H1 (cell line): ENCODE results near the gene ATG5. TPM values are rescaled to one million over a fixed set of nuclear protein-coding genes. Genes with fewer than 3 reads are reported as not detected.

Experiments used
- CTCF ChIA-PET: fragments of 300-600 bp; sonication (Branson Sonifier 250); formaldehyde crosslinking; loops from one replicate; lab custom pipeline; 2021; ENCODE audit not compliant: partially characterized antibody; lab: Charles Lee
- POLR2A ChIA-PET: fragments of 300-600 bp; sonication (Branson Sonifier 250); formaldehyde crosslinking; loops from one replicate; lab custom pipeline; 2021; ENCODE audit warnings: inconsistent platforms; ENCODE audit not compliant: partially characterized antibody; lab: Charles Lee
- DNase-seq, 2 experiments: peaks; one replicate each; pipeline versions ENCODE4 v3.0.0 to v3.0.0-alpha.2; 2010 to 2022; ENCODE audit warnings: low spot score in 2 of 2, low read depth in 1 of 2, mixed read lengths in 1 of 2
- FAIRE-seq: peaks from 2 replicates; lab custom pipeline; 2011; peaks lifted over from hg19 to GRCh38; lab: Jason Lieb, UNC
- H2AFZ ChIP-seq: 2 replicates; pipeline ENCODE4 v1.8.1; 2012; ENCODE audit warnings: low read length, inconsistent platforms
- H2AK5ac ChIP-seq: 2 replicates; pipeline ENCODE4 v1.6.1; 2013; ENCODE audit warnings: low read depth, low read length
- H2BK120ac ChIP-seq: replicated peaks from 2 replicates; pipeline ENCODE3; 2013; ENCODE audit warnings: low read depth, low read length, inconsistent platforms
- H2BK12ac ChIP-seq: 2 replicates; pipeline ENCODE4 v1.6.1; 2013; ENCODE audit warnings: low read depth, low read length
- H2BK15ac ChIP-seq: 2 replicates; pipeline ENCODE4 v1.6.1; 2013; ENCODE audit warnings: low read length
- H2BK20ac ChIP-seq: 2 replicates; pipeline ENCODE4 v1.6.1; 2013; ENCODE audit warnings: low read length
- H2BK5ac ChIP-seq: 2 replicates; pipeline ENCODE4 v1.6.1; 2013; ENCODE audit warnings: low read depth, low read length
- H3K14ac ChIP-seq: 2 replicates; pipeline ENCODE4 v1.6.1; 2013; ENCODE audit warnings: inconsistent platforms; ENCODE audit not compliant: insufficient read length
- H3K18ac ChIP-seq: 2 replicates; pipeline ENCODE4 v1.6.1; 2013; ENCODE audit warnings: low read length; ENCODE audit errors: extremely low read depth
- H3K23ac ChIP-seq: 2 replicates; pipeline ENCODE4 v1.6.1; 2013; ENCODE audit warnings: inconsistent platforms; ENCODE audit not compliant: insufficient read length
- H3K23me2 ChIP-seq: 2 replicates; pipeline ENCODE4 v1.6.1; 2013; ENCODE audit warnings: low read depth, low read length
- H3K27ac ChIP-seq: 2 replicates; pipeline ENCODE4 v1.6.1; 2011; ENCODE audit warnings: low read depth, low read length, inconsistent platforms
- H3K27me3 ChIP-seq, 4 experiments: replicated peaks in 1 of 4; 1 replicate in 1 of 4; 2 replicates in 3 of 4; pipeline versions ENCODE4 v1.6.1 to v1.8.1; 2011 to 2013; ENCODE audit warnings: low read length in 3 of 4, mild to moderate bottlenecking in 3 of 4, inconsistent platforms in 2 of 4, mixed read lengths in 2 of 4, moderate library complexity in 1 of 4; ENCODE audit not compliant: control insufficient read depth in 3 of 4, insufficient read depth in 3 of 4; ENCODE audit errors: extremely low read depth in 1 of 4
- H3K36me3 ChIP-seq, 4 experiments: 2 replicates each; pipeline versions ENCODE4 v1.6.1 to v1.8.1; 2011 to 2013; ENCODE audit warnings: mild to moderate bottlenecking in 4 of 4, low read length in 3 of 4, moderate library complexity in 2 of 4, control low read depth in 1 of 4, inconsistent platforms in 1 of 4; ENCODE audit not compliant: insufficient read depth in 4 of 4, control insufficient read depth in 2 of 4
- H3K4ac ChIP-seq: replicated peaks from 2 replicates; pipeline ENCODE3; 2013; ENCODE audit warnings: low read length, low read depth, mixed read lengths, inconsistent platforms; ENCODE audit not compliant: insufficient read length
- H3K4me1 ChIP-seq, 4 experiments: replicated peaks in 1 of 4; 1 replicate in 1 of 4; 2 replicates in 3 of 4; pipeline versions ENCODE4 v1.6.1 to v1.8.1; 2011 to 2013; ENCODE audit warnings: low read length in 3 of 4, inconsistent platforms in 2 of 4, mixed read lengths in 1 of 4; ENCODE audit not compliant: insufficient read depth in 4 of 4, control insufficient read depth in 3 of 4
- H3K4me2 ChIP-seq, 2 experiments: 2 replicates each; pipeline versions ENCODE4 v1.6.1 to v1.8.1; 2011 to 2013; ENCODE audit warnings: low read depth in 2 of 2, low read length in 2 of 2, control low read depth in 1 of 2, inconsistent platforms in 1 of 2, mild to moderate bottlenecking in 1 of 2; ENCODE audit not compliant: insufficient read depth in 1 of 2
- H3K4me3 ChIP-seq, 4 experiments: fragments of 200-600, 300-600 bp in 1 of 4; sonication (generic), shearing (Covaris generic), sonication (Bioruptor Twin) in 1 of 4; 2 replicates each; pipeline versions ENCODE4 v1.5.1 to v1.8.1; 2011 to 2016; ENCODE audit warnings: low read length in 4 of 4, low read depth in 3 of 4, control low read depth in 2 of 4, inconsistent platforms in 2 of 4, mild to moderate bottlenecking in 2 of 4, mixed read lengths in 1 of 4, moderate library complexity in 1 of 4; ENCODE audit not compliant: insufficient read depth in 2 of 4; ENCODE audit errors: extremely low read depth in 1 of 4
- H3K56ac ChIP-seq: replicated peaks from 2 replicates; pipeline ENCODE3; 2013; ENCODE audit warnings: low read depth, mild to moderate bottlenecking, mixed read lengths, low read length, inconsistent platforms; ENCODE audit not compliant: insufficient read length
- H3K79me1 ChIP-seq: 2 replicates; pipeline ENCODE4 v1.6.1; 2013; ENCODE audit warnings: low read depth, low read length, control low read depth
- H3K79me2 ChIP-seq, 2 experiments: 2 replicates each; pipeline versions ENCODE4 v1.6.1 to v1.8.1; 2012 to 2013; ENCODE audit warnings: low read length in 2 of 2, mild to moderate bottlenecking in 2 of 2, inconsistent platforms in 1 of 2; ENCODE audit not compliant: insufficient read depth in 2 of 2, control insufficient read depth in 1 of 2
- H3K9ac ChIP-seq, 4 experiments: replicated peaks in 1 of 4; 1 replicate in 1 of 4; 2 replicates in 3 of 4; pipeline versions ENCODE4 v1.6.1 to v1.8.1; 2011 to 2013; ENCODE audit warnings: low read depth in 3 of 4, low read length in 3 of 4, control low read depth in 2 of 4, mild to moderate bottlenecking in 2 of 4, moderate library complexity in 2 of 4, inconsistent platforms in 1 of 4; ENCODE audit errors: extremely low read depth in 1 of 4
- H3K9me3 ChIP-seq, 2 experiments: 2 replicates each; pipeline versions ENCODE4 v1.6.1 to v1.8.1; 2012 to 2013; ENCODE audit warnings: mild to moderate bottlenecking in 2 of 2, moderate library complexity in 2 of 2, control low read depth in 1 of 2, inconsistent platforms in 1 of 2, low read depth in 1 of 2, low read length in 1 of 2, mixed read lengths in 1 of 2; ENCODE audit not compliant: insufficient read depth in 2 of 2
- H4K20me1 ChIP-seq, 2 experiments: replicated peaks in 1 of 2; 2 replicates each; pipeline versions ENCODE3 to v1.8.1; 2011 to 2013; ENCODE audit warnings: inconsistent platforms in 2 of 2, low read length in 2 of 2, mild to moderate bottlenecking in 1 of 2; ENCODE audit not compliant: insufficient read depth in 2 of 2, control insufficient read depth in 1 of 2
- H4K5ac ChIP-seq: 2 replicates; pipeline ENCODE4 v1.6.1; 2013; ENCODE audit warnings: low read length, low read depth, mixed read lengths, inconsistent platforms; ENCODE audit not compliant: insufficient read length
- H4K8ac ChIP-seq: 2 replicates; pipeline ENCODE4 v1.8.0; 2013; ENCODE audit warnings: mild to moderate bottlenecking, moderate library complexity, low read length, inconsistent platforms; ENCODE audit not compliant: insufficient read depth; ENCODE audit errors: extremely low read depth
- H4K91ac ChIP-seq: replicated peaks from 2 replicates; pipeline ENCODE3; 2013; ENCODE audit warnings: low read length, mixed read lengths, inconsistent platforms; ENCODE audit not compliant: insufficient read length
- KDM4A ChIP-seq: IDR thresholded peaks from one replicate; pipeline ENCODE4 v1.7.1; 2012; ENCODE audit warnings: low read depth, mild to moderate bottlenecking, moderate library complexity, low read length, inconsistent platforms; ENCODE audit not compliant: severe bottlenecking
- SIX5 ChIP-seq: IDR thresholded peaks from 2 replicates; pipeline ENCODE4 v1.6.1; 2011; ENCODE audit warnings: mild to moderate bottlenecking, low read depth, low read length
- WGBS, 2 experiments: shearing (Covaris generic) in 1 of 2; methylation state at CpG; one replicate each; pipeline versions ENCODE4 v1.1.6 to v1.1.7; 2013 to 2015; ENCODE audit warnings: low lambda C conversion rate in 2 of 2, mixed read lengths in 2 of 2, inconsistent platforms in 1 of 2, low coverage in 1 of 2, missing lambda C conversion rate in 1 of 2; ENCODE audit not compliant: insufficient replicate concordance in 2 of 2, insufficient coverage in 1 of 2, insufficient read length in 1 of 2; ENCODE audit errors: extremely low coverage in 1 of 2, missing lambda C conversion rate in 1 of 2; 5-methylcytosine and 5-hydroxymethylcytosine counted together
- long read RNA-seq, 2 experiments: library from RNA in 1 of 2; library from capped mRNA in 1 of 2; stranded (forward); transcript quantifications; one replicate each; pipeline ENCODE4 v2.0.0, GENCODE V29; 2021; ENCODE audit warnings: inconsistent platforms in 1 of 2
- polyA minus RNA-seq, 3 experiments: library from RNA; depleted of rRNA, polyadenylated mRNA; stranded (reverse); fragments of >200 nt; gene quantifications; 1 replicate in 2 of 3; 2 replicates in 1 of 3; pipeline ENCODE4 v1.2.3, GENCODE V29; 2011
- polyA plus RNA-seq, 7 experiments: library from polyadenylated mRNA; depleted of rRNA in 3 of 7; stranded (reverse) in 5 of 7; unstranded in 2 of 7; fragments of >200 nt in 5 of 7; fragments of 200-250 nt in 2 of 7; gene quantifications; 1 replicate in 5 of 7; 2 replicates in 1 of 7; 4 replicates in 1 of 7; pipeline versions ENCODE4 v1.2.1 to v1.2.3, GENCODE V29; 2011 to 2013; ENCODE audit warnings: missing spikeins in 2 of 7, mixed read lengths in 2 of 7
- total RNA-seq: library from RNA; stranded (reverse); fragmentation: NEBNext Ultra II Directional; extraction: Animal tissue kit (Norgen Biotek cat#: 25700); gene quantifications from 2 replicates; pipeline ENCODE4 v1.2.1, GENCODE V29; 2021

ATG5 gene
- total RNA-seq (39.0 and 39.8 TPM in 2 replicates), polyA plus RNA-seq (2011; rRNA removed) (10.2 and 18.2 TPM in 2 replicates), polyA minus RNA-seq (2011; rRNA and poly(A)+ RNA removed) (17.5 and 23.9 TPM in 2 replicates)
- polyA plus RNA-seq (2011; cell fraction: cytosol; rRNA removed) = 22.2 TPM
- polyA plus RNA-seq (2011; cell fraction: nucleus; rRNA removed) = 10.6 TPM
- polyA plus RNA-seq (2012, experiment 1 of 2) = 22.3 to 44.3 TPM (median 25.3 TPM) in 4 replicates
- polyA plus RNA-seq (2012, experiment 2 of 2) = 2.0 TPM
- 19.6 TPM for polyA plus RNA-seq (2013, experiment 1 of 2)
- polyA plus RNA-seq (2013, experiment 2 of 2) = 19.0 TPM
- 17.6 TPM for polyA minus RNA-seq (2011; cell fraction: cytosol; rRNA and poly(A)+ RNA removed)
- 39.7 TPM for polyA minus RNA-seq (2011; cell fraction: nucleus; rRNA and poly(A)+ RNA removed)
- long read RNA-seq, experiment 1, transcript ATG5-208 (7 exons, 3,035 nt) = minor isoform, 9 of 58 reads
- long read RNA-seq, experiment 1, transcript ATG5-204 (8 exons, 3,216 nt) = major isoform, 18 of 58 reads
- long read RNA-seq, experiment 1, partial matches to known transcripts = 14 of 58 reads
- long read RNA-seq, experiment 1, other reads (novel, unspliced or antisense) = 17 of 58 reads
- long read RNA-seq, experiment 2, transcript ATG5-204 (8 exons, 3,216 nt) = major isoform, 52 of 84 reads
- long read RNA-seq, experiment 2, transcript ATG5-208 (7 exons, 3,035 nt) = minor isoform, 15 of 84 reads
- long read RNA-seq, experiment 2, partial matches to known transcripts = 1 of 84 reads
- long read RNA-seq, experiment 2, other reads (novel, unspliced or antisense) = 13 of 84 reads

GRCh38 chr6:106325336-106326178, at the start of gene ATG5:
TSS of gene ATG5 (minus strand) at chr6:106325760. CDS start at chr6:106316208, 9,552 bp downstream.
- H2AFZ ChIP-seq = peak within 1 kb of the TSS; percentile 76
- peak within 1 kb of the TSS; percentile 96 for H4K8ac ChIP-seq
- no peak within 1 kb of the TSS for H3K14ac ChIP-seq
- peak within 1 kb of the TSS; percentile 57 to 82 (median 78) for H3K9ac ChIP-seq
- H2BK5ac ChIP-seq = peak within 1 kb of the TSS; percentile 91
- H3K27ac ChIP-seq = peak within 1 kb of the TSS; percentile 92
- H2BK120ac ChIP-seq = no peak within 1 kb of the TSS
- H3K4ac ChIP-seq = no peak within 1 kb of the TSS
- DNase-seq = peak; percentile 99 to 100
- no peak within 1 kb of the TSS for H3K23ac ChIP-seq
- H3K9me3 ChIP-seq = no peaks in the 10 kb centered on the region
- peak within 1 kb of the TSS; percentile 70 for H3K56ac ChIP-seq
- peak within 1 kb of the TSS; percentile 77 for H4K5ac ChIP-seq
- no peak within 1 kb of the TSS for H2BK20ac ChIP-seq
- peaks cover 0 to 6% (median 0%) of the 10 kb centered on the region in 4 experiments; a peak in 2 of 7 replicates for H3K4me1 ChIP-seq
- peaks cover 7% of the 10 kb centered on the region for H3K79me1 ChIP-seq
- peaks cover 16 to 44% of the 10 kb centered on the region in 2 experiments for H3K79me2 ChIP-seq
- H2AK5ac ChIP-seq = no peak within 1 kb of the TSS
- H2BK15ac ChIP-seq = 0 out of 2 replicates have a peak within 1 kb of the TSS, but pooled peaks have one; percentile 36
- H4K91ac ChIP-seq = peak within 1 kb of the TSS; percentile 44
- H2BK12ac ChIP-seq = no peak within 1 kb of the TSS
- H4K20me1 ChIP-seq = peaks cover 2 to 4% of the 10 kb centered on the region in 2 experiments
- ChIA-PET POLR2A (interaction anchor here (0.7 to 1.7 kb wide), 13 partner anchors 10 to 790 kb away, joined by 3 to 7 read pairs (median 4); partner anchors contain the start of genes BEND3 and CRYBG1), CTCF (interaction anchor here (0.7 to 1.4 kb wide), 2 partner anchors 9 to 14 kb away, joined by 3 to 4 read pairs; no protein-coding TSS in a partner anchor)
- no peaks in the 10 kb centered on the region; a peak in 2 of 7 replicates for H3K27me3 ChIP-seq
- H3K23me2 ChIP-seq = no peaks in the 10 kb centered on the region; the same call in 1 of the 2 replicates
- peak within 1 kb of the TSS; percentile 58 to 72 for H3K4me2 ChIP-seq
- H3K18ac ChIP-seq = peak within 1 kb of the TSS; percentile 61
- H3K36me3 ChIP-seq = no peaks in the 10 kb centered on the region
- H3K4me3 ChIP-seq = peak within 1 kb of the TSS; percentile 73 to 94 (median 90)
- 5% methylated on average over 49 of the region's 56 CpGs; no CpG with 5 or more reads in 1 of the 2 experiments for WGBS, 2 experiments
- FAIRE-seq = peak; percentile 93
- TF ChIP-seq SIX5 (peak; percentile 4; the same call in 1 of the 2 replicates), KDM4A (peak; percentile 88)
